ENCODE results near the gene FBXO15. TPM values are rescaled to one million over a fixed set of nuclear protein-coding genes. Genes with fewer than 3 reads are reported as not detected.

Gene FBXO15
- total RNA-seq, 4 donors from 2014 or later = 0.28 to 0.60 (median 0.50) TPM; not detected in 1

GRCh38 chr18:74081966-74082741, 65.5 kb downstream of the FBXO15 start:
- no peak for ATAC-seq (ENCODE audit: low FRiP score)
- no peak for DNase-seq (ENCODE audit: low spot score)
- no peak for TF ChIP-seq CTCF (IDR thresholded peaks at IDR 0.05)

DNA sequence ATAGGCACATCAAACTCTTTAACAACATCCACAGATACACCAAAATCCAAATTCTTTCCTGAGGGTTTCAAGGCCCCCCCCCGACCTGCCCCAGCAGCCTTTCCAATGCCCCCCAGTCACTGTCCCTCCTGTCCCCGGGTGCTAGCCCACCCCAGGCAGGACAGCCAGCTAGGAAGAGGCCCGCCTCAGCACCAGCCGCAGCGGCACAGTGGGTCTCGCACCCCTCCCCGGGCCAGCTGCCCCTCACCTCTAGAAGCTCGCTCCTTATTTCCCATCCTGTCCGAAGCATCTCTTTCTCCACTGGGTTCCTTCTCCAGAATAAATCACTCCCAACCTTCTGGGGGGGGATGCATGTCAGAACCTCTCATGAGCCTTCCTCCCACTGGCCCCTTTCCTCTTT, 69.4 kb downstream of the FBXO15 start:
- TF ChIP-seq CTCF (IDR thresholded peaks at IDR 0.05) = no peak
- ATAC-seq (ENCODE audit: low FRiP score) (no peak), DNase-seq (ENCODE audit: low spot score) (no peak)

GRCh38 chr18:74074668-74075564, 72.7 kb downstream of the FBXO15 start:
- no peak for ATAC-seq (ENCODE audit: low FRiP score)
- no peak for DNase-seq (ENCODE audit: low spot score)
- no peak for TF ChIP-seq CTCF (IDR thresholded peaks at IDR 0.05)

DNA sequence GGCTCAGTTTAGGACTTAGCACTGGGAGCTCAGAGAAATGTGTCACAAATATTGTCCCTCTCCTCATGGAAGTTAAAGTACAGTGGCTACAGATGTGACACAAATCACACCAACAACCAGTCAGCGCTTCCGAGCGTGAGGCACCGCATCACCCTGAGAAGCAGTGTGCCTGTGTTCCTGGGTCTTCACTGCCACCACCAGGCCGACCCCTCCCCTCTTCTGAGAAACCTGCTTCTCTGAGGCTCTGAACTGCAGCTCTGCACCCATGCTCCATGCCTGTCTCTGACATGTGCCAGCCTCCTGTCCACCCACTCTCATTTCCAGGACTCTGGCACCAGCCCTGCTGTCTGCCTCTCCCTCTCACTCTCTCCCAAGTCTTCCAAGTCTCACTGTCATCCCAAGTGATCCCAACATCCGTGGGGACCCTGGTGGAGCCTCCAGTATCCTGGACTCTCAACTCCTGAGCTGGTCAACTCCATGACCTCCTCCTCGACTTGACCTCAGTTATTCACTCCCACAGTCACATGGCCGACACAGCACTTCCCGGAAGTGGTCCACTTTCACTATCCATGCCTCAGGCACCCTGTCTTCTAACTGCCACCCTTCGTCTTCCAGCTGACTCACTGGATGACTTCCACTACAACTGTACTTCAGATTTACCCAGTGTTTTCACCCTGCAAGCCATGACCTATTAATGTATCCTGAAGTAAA, 73.5 kb downstream of the FBXO15 start:
- ATAC-seq (ENCODE audit: low FRiP score) (no peak), DNase-seq (ENCODE audit: low spot score) (no peak)
- TF ChIP-seq CTCF (IDR thresholded peaks at IDR 0.05) = no peak

- no peak for ATAC-seq (ENCODE audit: low FRiP score)
- TF ChIP-seq CTCF (IDR thresholded peaks at IDR 0.05) = no peak
Observed at GRCh38 chr18:74069178-74070050, 78.2 kb downstream of the FBXO15 start.

GRCh38 chr18:74068296-74068695, 79.3 kb downstream of the FBXO15 start:
- TF ChIP-seq CTCF (IDR thresholded peaks at IDR 0.05) = no peak
- ATAC-seq (ENCODE audit: low FRiP score) (no peak), DNase-seq (ENCODE audit: low spot score) (no peak)

More at GRCh38 chr18:74069178-74070050, 78.2 kb downstream of the FBXO15 start:
- no peak for DNase-seq (ENCODE audit: low spot score)

All from omental fat pad (tissue), 4 donors.